Neural cell (in vitro differentiated cells): ENCODE results near the gene CRY2.

Experiments used
- CTCF ChIP-seq: fragments of 450-650 bp; IDR thresholded peaks from 2 replicates; pipeline ENCODE4 v1.5.1; 2014; ENCODE audit warnings: antibody characterized with exemption, mild to moderate bottlenecking, moderate library complexity; ENCODE audit not compliant: poor library complexity, severe bottlenecking
- EP300 ChIP-seq: fragments of 450-650 bp; conservative IDR thresholded peaks from 2 replicates; pipeline ENCODE4 v1.6.1; 2014; ENCODE audit warnings: antibody characterized with exemption, mild to moderate bottlenecking, moderate library complexity; ENCODE audit not compliant: poor library complexity, severe bottlenecking
- EZH2 ChIP-seq: fragments of 200-600, 300-800 bp; shearing (Covaris generic), sonication (generic); IDR thresholded peaks from 2 replicates; pipeline ENCODE4 v1.6.1; 2014; ENCODE audit warnings: antibody characterized with exemption, low read length, borderline replicate concordance, mild to moderate bottlenecking; ENCODE audit not compliant: insufficient read depth, poor library complexity, severe bottlenecking
- MXI1 ChIP-seq: fragments of 450-650 bp; conservative IDR thresholded peaks from 2 replicates; pipeline ENCODE4 v1.6.1; 2014; ENCODE audit warnings: antibody characterized with exemption, mild to moderate bottlenecking; ENCODE audit not compliant: poor library complexity, severe bottlenecking
- POLR2AphosphoS5 ChIP-seq: IDR thresholded peaks from 2 replicates; pipeline ENCODE4 v1.6.1; 2012
- RAD21 ChIP-seq: fragments of 450-650 bp; conservative IDR thresholded peaks from 2 replicates; pipeline ENCODE4 v1.6.1; 2014; ENCODE audit warnings: antibody characterized with exemption, mild to moderate bottlenecking, moderate library complexity
- TAF1 ChIP-seq: IDR thresholded peaks from 2 replicates; pipeline ENCODE4 v1.6.1; 2012; ENCODE audit warnings: low read depth

GRCh38 chr11:45798793-45799441, 48.4 kb upstream of the CRY2 start:
- TF ChIP-seq POLR2AphosphoS5 (no peak), CTCF (no peak), EP300 (no peak), RAD21 (no peak), EZH2 (no peak), TAF1 (no peak), MXI1 (no peak)
